HG02678 (cell line): Measurements from ENCODE around the gene STAC3.

Source experiments
- ATAC-seq: cut with Tn5 transposase; IDR thresholded peaks from one replicate; pipeline ENCODE4 v1.9.1; 2021; ENCODE audit warnings: mild to moderate bottlenecking, moderate library complexity; ENCODE audit not compliant: unreplicated experiment

STAC3 gene

DNA sequence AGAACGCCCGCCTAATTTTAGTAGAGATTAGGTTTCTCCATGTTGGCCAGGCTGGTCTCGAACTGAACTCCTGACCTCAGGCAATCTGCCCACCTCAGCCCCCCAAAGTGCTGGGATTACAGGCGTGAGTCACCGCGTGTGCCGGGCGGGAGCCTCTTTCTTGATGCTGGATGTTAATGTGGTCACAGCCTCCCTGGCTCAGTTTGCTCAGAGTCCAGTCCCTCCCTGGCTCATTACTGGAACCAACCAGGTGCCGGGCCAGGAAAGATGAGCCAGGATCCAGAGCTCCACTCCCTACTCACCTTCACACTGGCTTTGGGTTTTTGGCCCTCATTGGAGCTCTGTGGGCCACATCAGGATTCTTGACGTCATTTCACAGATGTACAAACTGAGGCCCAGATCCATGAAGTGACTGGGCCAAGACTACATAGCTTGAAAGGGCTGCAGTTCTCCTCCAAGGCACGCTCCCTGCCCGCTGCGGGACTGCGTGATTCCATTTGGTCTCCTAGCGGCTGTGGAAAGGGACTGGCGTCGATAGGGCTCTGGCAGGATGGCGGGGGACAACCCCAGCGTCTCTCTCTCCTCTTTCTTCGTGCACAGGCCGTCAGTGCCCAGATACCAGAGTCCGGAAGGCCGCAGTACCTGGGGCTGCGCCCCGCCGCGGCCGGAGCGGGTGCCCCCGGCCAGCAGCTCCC is 26.6 kb downstream of the STAC3 start:
- ATAC-seq, result no peak

DNA sequence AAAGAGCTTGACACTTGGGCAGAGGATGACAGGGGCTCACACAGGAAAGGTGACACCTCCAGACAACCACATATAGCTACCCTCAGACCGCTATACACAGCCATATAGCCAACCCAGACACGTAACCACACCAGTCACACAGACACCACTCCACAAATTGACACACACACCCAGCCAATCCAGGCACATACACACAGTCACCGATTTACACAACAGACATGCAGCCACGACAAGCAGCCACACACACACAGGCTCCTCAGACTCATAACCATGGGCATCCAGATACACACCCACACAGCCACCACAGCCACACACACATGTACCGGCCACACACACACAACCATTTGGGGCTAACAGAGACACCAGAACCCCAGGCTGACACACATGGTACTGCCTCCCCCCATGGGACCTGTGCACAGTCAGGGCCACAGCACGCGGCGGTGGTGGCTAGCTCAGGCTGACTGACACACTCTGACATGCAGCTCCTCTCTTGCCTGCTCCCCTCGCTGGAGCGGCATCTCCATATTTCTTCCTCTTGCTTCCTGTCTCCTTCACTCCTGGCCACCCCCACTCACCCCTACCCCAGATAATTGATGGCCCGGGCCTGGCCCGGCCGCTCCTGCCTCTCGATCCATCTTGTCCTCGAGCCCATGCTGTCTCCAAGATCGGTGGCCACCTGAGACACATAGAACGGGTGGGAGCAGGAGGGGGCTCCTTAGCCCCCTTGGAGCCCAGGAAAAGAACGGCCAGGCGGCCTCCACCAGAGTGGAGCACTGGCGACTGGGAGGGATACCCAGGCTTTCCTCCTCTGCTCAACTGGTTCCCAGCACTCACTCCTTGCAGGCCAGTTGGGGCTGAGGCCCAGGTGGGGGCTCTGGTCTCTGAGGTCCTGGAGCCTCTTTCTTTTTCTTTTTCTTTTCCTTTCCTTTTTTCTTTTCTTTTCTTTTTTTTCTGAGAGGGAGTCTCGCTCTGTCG is 27.5 kb downstream of the STAC3 start:
- no peak for ATAC-seq

GRCh38 chr12:57222286-57223190 is 28.4 kb downstream of the STAC3 start:
- ATAC-seq, result no peak

DNA sequence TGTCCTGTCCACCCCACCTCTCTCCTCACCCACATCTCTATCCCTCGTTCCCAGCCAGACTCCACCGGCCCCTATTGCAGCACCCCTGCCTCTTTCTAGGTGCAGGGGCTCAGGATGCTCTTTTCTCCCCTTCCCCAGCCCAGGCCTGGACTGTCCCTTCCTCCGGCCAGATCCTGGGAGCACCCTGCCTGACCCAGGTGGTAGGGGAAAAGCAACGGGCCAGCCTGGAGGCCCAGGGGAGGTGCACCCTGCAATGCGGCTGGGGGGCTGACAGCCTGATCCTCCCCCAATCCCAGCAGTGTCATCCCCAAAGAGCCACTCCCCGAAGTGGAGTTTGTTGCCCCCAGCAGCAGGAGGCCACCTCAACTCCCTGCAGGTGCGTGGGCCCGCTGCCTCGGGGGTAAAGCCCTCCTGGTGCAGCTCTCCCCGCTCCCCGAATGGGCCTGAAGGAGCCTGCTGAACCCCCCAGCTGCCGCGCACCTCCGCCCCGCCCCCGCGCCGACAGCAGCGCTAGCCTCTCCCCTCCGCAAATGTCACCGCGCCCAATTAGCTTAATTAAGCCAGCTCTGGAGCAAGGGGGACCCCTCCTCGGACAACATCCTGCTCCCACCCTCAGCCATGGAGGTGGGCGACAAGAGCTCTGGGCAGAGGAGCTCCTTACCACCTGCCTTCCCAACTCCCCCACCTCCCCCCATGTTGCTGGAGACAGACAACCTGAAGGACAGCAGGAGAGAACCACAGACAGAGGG is 29.6 kb downstream of the STAC3 start:
- no peak for ATAC-seq

GRCh38 chr12:57220770-57221168 is 30.2 kb downstream of the STAC3 start:
- no peak for ATAC-seq

DNA sequence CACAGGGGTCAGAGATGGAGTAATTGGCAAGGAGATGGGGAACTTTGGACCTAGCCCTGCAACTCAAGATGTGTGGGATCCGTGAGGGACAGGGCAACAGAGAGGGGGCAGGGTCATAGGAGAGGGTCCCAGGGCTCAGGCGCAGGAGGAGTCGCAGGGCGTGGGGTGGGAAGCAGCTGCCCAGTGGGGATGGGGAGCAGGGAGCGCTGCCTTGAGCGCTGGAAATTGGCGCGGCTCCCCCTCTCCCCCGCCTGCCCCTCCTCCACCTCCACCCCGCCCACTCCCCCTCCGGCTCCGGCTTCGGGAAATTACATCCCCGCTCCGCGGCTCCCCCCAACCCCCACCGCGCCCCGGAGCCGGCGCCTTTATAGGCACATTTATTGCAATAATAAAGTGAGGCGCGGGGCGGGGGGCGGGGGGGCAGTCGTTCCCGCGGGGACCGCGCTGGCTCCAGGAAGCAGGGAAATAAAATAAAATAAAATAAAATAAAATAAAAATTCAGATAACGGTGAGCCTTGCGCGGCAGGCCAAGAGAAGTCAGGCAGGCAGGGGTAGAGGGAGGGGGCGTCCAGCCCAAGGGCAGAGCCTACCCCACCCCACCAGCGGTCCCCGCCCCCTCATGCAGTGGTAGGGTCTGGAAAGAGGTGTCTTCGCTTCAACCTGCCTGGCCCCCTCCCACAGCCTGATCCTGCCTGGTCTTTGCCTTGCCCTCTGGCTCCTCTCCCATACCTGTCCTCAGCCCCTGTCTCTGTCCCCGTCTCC is 30.8 kb downstream of the STAC3 start:
- ATAC-seq, result no peak

- ATAC-seq, result no peak
Observed at GRCh38 chr12:57219205-57219992, 31.6 kb downstream of the STAC3 start.

- ATAC-seq, result no peak
Observed at GRCh38 chr12:57218030-57218853, 32.7 kb downstream of the STAC3 start.

- ATAC-seq, result no peak
Observed at GRCh38 chr12:57216921-57217879, 33.8 kb downstream of the STAC3 start.

- ATAC-seq, result peak; percentile 28
Observed at GRCh38 chr12:57216014-57216911, 34.7 kb downstream of the STAC3 start, which contains the start of gene NXPH4. NXPH4 (plus strand) TSS chr12:57216794; CDS start chr12:57216970, 176 bp downstream.

DNA sequence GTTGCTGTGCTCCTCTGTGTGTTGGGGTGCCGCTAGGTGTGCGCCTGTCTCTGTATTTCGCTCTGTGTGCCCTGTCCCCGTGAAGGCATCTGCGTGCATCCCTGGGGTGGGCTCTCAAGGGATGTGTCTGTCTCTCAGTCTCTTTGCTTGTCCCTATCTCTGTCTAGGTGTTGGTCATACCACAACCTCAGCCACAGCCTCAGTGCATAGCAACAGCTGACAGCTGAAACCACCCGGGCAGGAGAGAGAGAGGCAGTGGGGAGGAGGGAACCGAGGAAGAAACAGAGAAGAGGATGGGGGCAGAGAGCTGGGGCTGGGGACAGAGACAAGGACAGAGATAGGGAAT is 35.3 kb downstream of the STAC3 start:
- peak; percentile 47 for ATAC-seq

- no peak for ATAC-seq
Observed at GRCh38 chr12:57215065-57215464, 35.9 kb downstream of the STAC3 start.

DNA sequence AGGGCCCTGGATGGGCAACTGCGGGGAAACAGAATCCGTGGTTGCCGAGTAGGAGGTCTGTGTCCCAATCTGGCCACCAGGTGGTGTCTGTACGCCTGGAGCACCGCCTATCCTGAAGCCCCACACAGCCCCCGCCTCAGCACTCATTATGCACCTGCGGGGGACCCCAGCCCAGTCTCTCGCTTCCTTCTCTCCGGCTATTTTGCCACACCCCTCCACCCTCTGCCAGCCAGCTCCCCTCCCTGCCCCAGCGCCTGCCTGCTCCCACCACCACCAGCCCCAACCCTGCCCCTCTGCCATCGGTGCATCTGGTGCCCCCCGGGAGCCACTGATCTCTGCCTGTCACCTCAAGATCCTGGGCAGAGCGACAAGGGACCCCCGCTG is 36.6 kb downstream of the STAC3 start:
- ATAC-seq, result no peak

- no peak for ATAC-seq
Observed at GRCh38 chr12:57213763-57214397, 37.1 kb downstream of the STAC3 start.

- ATAC-seq, result no peak
Observed at GRCh38 chr12:57213058-57213715, 37.8 kb downstream of the STAC3 start.
